ENCODE results near the gene KDM7A. TPM values are rescaled to one million over a fixed set of nuclear protein-coding genes. Genes with fewer than 3 reads are reported as not detected.

Gene KDM7A
- total and polyA plus RNA-seq, 2 of the 4 experiments (the other 2 are of a cell fraction): 1.5 to 2.3 TPM

- intact Hi-C loops (cut with micrococcal nuclease) (no loop called here), in situ Hi-C loops (cut with MboI; ENCODE audit: low sequenced_read_pairs) (no loop called here), dilution Hi-C loops (cut with HindIII; ENCODE audit: low sequenced_read_pairs, unreplicated experiment) (no loop called here)
- no peak overlapping the region for H4K91ac ChIP-seq (ENCODE audit: insufficient read depth, low read depth, low read length)
- no peak overlapping the region for H3K9ac ChIP-seq (ENCODE audit: low read depth, low read length)
- no peak overlapping the region for H2AK5ac ChIP-seq (ENCODE audit: low read depth, low read length)
- no peak overlapping the region for H3K23ac ChIP-seq (ENCODE audit: low read depth, low read length)
- BruUV-seq (replicated peaks): no TSS peak
- no peak overlapping the region for H3K14ac ChIP-seq (replicated peaks; ENCODE audit: low read depth, low read length)
- H3K18ac ChIP-seq (ENCODE audit: low read depth, low read length): no peak overlapping the region
- H4K5ac ChIP-seq (ENCODE audit: low read depth, low read length): no peak overlapping the region
- H3K79me1 ChIP-seq (ENCODE audit: low read depth in 1 of 2, low read length in 2 of 2): no peaks in the 10 kb centered on the region
- no peaks in the 10 kb centered on the region for H3K4me1 ChIP-seq (ENCODE audit: control insufficient read depth, insufficient read depth, low read length)
- TF ChIP-seq RAD21 (IDR thresholded peaks at IDR 0.05; ENCODE audit: low read length) (no peak), BHLHE40 (IDR thresholded peaks at IDR 0.05; ENCODE audit: low read depth, low read length) (no peak), CHD1 (IDR thresholded peaks at IDR 0.05; ENCODE audit: low read depth, low read length) (no peak), RFX5 (IDR thresholded peaks at IDR 0.05; ENCODE audit: low read depth, low read length) (no peak), FOS (IDR thresholded peaks at IDR 0.05; ENCODE audit: low read depth, low read length) (no peak), RCOR1 (IDR thresholded peaks at IDR 0.05; ENCODE audit: insufficient replicate concordance, low read length) (no peak), CTCF (conservative IDR thresholded peaks at IDR 0.05; ENCODE audit: low read depth, low read length) (no peak), MAZ (IDR thresholded peaks at IDR 0.05; ENCODE audit: borderline replicate concordance, low read depth, low read length) (no peak), USF2 (IDR thresholded peaks at IDR 0.05; ENCODE audit: low read depth, low read length) (no peak), ELK1 (IDR thresholded peaks at IDR 0.05; ENCODE audit: borderline replicate concordance, low read depth, low read length) (no peak), NFE2L2 (IDR thresholded peaks at IDR 0.05; ENCODE audit: low read depth, low read length) (no peak), POLR2A (IDR thresholded peaks at IDR 0.05; ENCODE audit: low read depth, low read length) (no peak)
- H3K56ac ChIP-seq (ENCODE audit: extremely low read depth, insufficient read depth, low read length): no peak overlapping the region
- peaks cover 3% of the 10 kb centered on the region for H3K27me3 ChIP-seq (ENCODE audit: control insufficient read depth, insufficient read depth, low read length)
- no peak overlapping the region for H3K4me3 ChIP-seq (ENCODE audit: insufficient read depth, low read depth, low read length)
- H2AFZ ChIP-seq (replicated peaks; ENCODE audit: low read length, poor library complexity): no peak overlapping the region
- peaks cover 3% of the 10 kb centered on the region for H3K36me3 ChIP-seq (ENCODE audit: control insufficient read depth, insufficient read depth, low read length)
- H3K27ac ChIP-seq (ENCODE audit: insufficient read depth, low read length): no peak overlapping the region
- no peaks in the 10 kb centered on the region for H4K20me1 ChIP-seq (ENCODE audit: insufficient read depth, low read length)
- no peak for DNase-seq
- H4K8ac ChIP-seq (ENCODE audit: low read depth in 2 of 2, low read length in 2 of 2): no peak overlapping the region
- H2BK15ac ChIP-seq (ENCODE audit: low read depth, low read length): no peak overlapping the region
- ChIA-PET CTCF (no interaction called here), POLR2A (ENCODE audit: unreplicated experiment) (no interaction called here)
- no peak overlapping the region for H2BK5ac ChIP-seq (ENCODE audit: low read depth, low read length, poor library complexity, severe bottlenecking)
- H2BK120ac ChIP-seq (ENCODE audit: low read depth, low read length): no peak overlapping the region
- 0 out of 2 replicates have a peak, but pooled peaks cover 3% of the 10 kb centered on the region for H3K9me1 ChIP-seq (ENCODE audit: insufficient read depth, low read length)
- 100% methylated on average over 1 of the region's 11 CpGs; no CpG with 5 or more reads in 1 of the 2 experiments for WGBS, 2 experiments (ENCODE audit: extremely low coverage in 2 of 2, insufficient read length in 1 of 2)
- no peak for ATAC-seq (ENCODE audit: low read depth)
- no peak overlapping the region for H2AK9ac ChIP-seq (replicated peaks; ENCODE audit: low read depth, low read length, poor library complexity)
- no peak overlapping the region for H2BK20ac ChIP-seq (ENCODE audit: low read depth, low read length)
- H3K9me3 ChIP-seq (ENCODE audit: control insufficient read depth, insufficient read depth, low read length): no peaks in the 10 kb centered on the region
- H3K4me2 ChIP-seq (ENCODE audit: low read depth, low read length): no peak overlapping the region
- no peak overlapping the region for H3K4ac ChIP-seq (ENCODE audit: low read depth, low read length)
Measured at GRCh38 chr7:140081774-140082425, 94.9 kb downstream of the KDM7A start.
